Activated naive CD4-positive, alpha-beta T cell treated with Interleukin-2 at 50 U/mL for 16 hours (primary cell): ENCODE data around the gene FEM1B.

Experiments used
- DNase-seq: peaks from one replicate; pipeline ENCODE4 v3.0.0-alpha.2; 2020

FEM1B gene

DNA sequence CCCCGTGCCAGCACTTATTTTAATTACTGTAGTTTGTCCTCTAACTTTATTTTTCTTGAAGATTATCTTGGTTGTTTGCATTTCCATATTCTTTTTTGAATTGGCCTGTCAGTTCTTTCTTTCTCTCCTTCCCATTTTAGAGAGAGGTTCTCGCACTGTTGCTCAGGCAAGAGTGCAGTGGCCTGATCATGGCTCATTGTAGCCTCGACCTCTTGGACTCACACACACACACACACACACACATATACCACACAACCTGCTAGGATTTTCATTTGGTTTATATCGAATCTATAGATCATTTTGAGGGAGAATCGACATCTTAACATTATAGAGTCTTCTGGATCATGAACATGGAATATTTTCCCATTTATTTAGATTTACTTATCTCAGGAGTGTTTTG is 8.7 kb downstream of the FEM1B start:
- DNase-seq = no peak

- DNase-seq = no peak
Observed at GRCh38 chr15:68289057-68289456, 11.5 kb downstream of the FEM1B start.

GRCh38 chr15:68289621-68290352 is 12.2 kb downstream of the FEM1B start:
- DNase-seq = no peak

DNA sequence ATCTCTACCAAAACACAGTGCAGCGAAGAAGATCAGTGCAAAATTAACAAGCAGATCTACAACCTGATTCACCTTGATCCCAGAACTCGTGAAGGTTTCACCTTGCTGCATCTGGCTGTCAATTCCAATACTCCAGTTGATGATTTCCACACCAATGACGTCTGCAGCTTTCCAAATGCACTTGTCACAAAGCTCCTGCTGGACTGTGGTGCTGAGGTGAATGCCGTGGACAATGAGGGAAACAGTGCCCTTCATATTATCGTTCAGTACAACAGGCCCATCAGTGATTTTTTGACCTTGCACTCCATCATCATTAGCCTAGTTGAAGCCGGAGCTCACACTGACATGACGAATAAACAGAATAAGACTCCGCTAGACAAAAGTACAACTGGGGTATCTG is 13.2 kb downstream of the FEM1B start:
- DNase-seq = no peak

DNA sequence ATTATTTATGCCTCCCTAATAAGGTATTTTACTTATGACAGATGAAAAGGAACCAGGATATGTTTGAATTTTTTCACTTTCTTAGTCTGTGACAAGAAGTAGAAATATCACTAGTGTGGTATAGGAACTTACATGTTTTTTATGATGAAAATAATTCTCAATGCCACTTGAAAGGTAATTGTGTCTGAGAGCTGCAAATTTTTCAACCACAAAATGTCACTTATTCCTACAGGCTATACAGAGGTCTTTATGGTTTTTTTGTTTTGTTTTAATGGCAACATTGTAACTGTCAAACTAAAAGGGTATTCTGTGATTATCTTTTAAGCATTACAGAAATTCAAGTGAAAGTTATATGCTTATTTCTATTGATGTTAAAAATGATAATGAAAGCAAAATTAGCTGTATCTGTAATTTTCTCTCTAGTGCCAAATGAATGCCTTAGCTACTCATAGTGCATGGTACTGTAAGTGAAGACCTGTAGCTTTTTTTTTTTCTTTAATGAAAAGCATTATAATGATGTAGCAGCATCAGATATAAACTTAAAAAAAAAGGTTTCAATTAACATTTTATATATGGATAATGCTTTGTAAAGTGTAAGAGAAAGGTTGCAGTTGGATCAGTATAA is 14.7 kb downstream of the FEM1B start:
- no peak for DNase-seq

GRCh38 chr15:68292967-68293366 is 15.4 kb downstream of the FEM1B start:
- DNase-seq = no peak

- DNase-seq = no peak
Observed at GRCh38 chr15:68295014-68295805, 17.7 kb downstream of the FEM1B start.

DNA sequence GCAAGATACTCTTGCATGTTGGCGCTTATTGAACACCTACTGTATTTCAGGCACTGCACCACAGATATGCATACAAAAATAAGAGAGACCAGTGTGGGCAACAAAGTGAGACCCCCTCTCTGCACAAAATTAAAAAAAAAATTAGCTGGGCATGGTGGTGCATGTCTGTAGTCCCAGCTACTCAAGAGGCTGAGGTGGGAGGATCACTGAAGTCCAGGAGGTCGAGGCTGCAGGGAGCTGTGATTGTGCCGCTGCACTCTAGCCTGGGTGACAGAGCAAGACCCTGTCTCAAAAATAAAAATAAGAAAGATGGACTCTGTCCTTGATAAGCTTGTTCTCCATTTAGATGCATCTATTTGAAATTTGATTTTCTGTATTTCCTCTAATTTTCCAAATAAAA is 20.8 kb downstream of the FEM1B start:
- no peak for DNase-seq

DNA sequence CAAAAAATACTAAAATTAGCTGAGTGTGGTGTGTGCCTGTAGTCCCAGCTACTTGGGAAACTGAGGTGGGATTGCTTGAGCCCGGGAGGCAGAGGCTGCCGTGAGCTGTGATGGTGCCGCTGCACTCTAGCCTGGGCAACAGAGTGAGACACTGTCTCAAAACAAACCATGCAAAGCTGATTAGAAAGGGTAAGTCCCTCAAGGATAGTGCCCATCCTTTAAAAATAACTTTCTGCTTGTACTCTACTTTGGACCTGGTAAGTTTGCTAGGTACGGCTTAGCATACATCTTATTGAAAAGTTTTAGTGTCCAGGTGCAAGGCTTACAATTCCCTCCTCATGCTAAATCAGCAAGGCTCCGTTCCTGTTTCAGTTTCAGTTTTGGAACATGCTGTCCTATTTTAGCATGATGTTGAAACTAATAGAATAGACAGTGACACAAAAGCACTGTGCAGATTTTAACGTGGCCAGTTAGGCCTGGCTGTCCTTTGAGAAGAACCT is 21.4 kb downstream of the FEM1B start:
- DNase-seq = no peak

GRCh38 chr15:68299436-68299835 is 21.9 kb downstream of the FEM1B start:
- DNase-seq = no peak

- DNase-seq = no peak
Observed at GRCh38 chr15:68300115-68300940, 22.8 kb downstream of the FEM1B start.

DNA sequence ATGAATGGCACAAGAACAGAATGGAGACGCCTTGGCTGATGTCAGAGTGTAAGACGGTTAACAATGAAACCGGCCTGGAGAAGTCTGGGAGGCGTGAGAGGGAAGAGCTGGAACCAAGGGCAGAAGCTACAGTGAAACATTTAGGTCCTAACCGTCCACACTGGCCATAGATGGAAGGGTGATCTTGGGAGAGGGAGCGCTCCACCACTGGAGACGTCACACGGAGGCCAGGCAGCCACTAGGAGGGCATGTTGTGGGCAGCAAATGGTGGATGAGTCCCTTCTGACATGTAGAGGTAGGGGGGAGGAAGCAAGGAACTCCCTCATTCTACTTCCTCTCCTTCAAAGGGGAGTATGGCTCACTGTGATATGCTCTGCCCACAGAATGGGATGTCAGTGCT is 23.8 kb downstream of the FEM1B start:
- DNase-seq = no peak

GRCh38 chr15:68302729-68303128 is 25.2 kb downstream of the FEM1B start:
- no peak for DNase-seq

GRCh38 chr15:68303134-68303533 is 25.6 kb downstream of the FEM1B start:
- DNase-seq = no peak

GRCh38 chr15:68303560-68304436 is 26.3 kb downstream of the FEM1B start:
- no peak for DNase-seq

DNA sequence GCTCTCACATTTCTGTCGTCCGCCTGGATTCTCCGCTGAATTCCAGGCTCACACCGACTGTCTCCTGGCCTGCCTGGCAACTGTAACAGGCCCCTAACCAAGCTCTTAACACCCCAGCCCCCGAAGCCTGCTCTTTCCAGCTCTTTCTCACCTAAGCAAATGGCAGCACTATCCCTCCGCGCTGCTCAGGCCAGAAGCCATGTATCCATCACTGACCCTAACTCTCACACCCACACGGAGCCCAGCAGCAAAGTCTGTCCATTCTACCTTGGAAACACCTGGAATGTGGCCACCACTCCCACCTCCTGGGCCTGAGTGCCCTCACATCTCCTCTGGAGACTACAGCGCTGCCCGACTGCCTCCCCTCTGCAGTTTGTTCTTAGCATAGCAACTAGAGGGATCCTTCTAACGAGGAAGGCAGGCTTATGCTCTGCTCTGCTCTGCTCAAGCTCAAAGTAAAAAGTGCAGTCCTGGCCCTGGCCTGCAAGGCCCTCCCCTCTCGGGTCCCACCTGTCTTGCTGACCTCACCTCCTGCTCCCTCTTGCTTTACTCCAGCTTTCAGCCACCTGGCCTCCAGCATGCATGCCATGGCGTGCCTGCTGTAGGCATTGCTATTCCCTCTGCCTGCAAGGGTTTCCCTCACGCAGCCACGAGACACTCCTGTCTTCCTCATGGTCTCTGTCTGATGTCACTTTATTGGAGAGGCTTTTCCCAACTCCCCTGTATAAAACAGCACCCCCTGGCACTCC is 27.2 kb downstream of the FEM1B start:
- no peak for DNase-seq

DNA sequence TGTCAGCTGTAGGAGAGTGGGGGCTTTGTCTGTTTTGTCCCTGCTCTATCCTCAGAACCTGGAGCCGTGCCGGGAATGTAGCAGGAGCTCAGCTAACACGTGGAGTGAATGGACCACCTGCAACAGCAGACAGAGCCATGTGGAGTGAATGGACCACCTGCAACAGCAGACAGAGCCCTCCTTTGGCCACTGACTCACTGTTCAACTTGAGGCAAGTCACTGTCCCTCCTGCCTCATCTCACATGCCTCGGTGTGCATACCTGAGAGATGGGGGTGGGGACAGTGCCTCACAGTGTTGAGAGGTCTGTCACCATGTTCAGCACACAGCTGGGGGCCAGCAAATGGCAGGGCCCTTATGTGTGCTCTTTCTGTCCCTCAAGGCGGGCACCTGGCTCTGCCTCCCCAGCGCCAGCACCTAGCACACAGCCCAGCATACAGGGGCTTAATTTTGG is 27.9 kb downstream of the FEM1B start:
- no peak for DNase-seq

DNA sequence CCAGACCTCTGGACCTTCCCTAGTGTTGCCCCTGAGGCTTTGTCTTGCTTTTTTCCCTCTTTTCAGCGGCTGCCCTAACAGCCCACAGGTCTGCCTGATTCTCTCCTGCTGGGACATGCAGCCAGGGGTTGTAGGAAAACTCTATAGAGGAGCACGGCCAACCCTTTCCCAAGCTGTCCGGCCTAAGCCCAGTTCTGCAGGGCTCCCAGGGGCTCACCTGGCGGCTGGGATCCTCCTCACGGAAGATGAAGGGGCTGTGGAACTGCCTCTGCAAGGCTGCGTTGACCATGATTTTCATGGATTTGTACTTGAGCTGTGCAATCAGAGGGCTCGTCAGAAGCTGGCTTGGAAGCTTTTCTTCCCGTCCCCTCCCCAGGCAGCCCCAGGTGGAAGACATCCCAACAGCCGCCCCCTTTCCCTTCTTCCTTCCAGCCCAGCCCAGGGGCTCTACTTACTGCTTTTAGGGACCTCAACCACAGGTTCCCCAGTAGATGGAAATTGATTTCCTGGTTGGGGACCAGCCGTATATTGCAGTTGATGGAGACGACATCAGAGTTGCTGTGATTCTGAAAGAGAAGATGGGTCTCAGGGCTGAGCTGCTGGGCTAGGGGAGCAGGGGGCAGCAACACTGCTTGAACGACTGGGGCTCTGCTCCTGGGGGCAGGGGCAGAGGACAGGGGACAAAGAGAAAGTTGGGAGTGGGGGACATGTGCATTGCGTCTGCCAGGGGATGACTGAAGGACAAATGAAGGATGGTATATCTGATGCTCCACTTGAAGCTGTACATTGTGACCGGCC is 29.8 kb downstream of the FEM1B start:
- no peak for DNase-seq

DNA sequence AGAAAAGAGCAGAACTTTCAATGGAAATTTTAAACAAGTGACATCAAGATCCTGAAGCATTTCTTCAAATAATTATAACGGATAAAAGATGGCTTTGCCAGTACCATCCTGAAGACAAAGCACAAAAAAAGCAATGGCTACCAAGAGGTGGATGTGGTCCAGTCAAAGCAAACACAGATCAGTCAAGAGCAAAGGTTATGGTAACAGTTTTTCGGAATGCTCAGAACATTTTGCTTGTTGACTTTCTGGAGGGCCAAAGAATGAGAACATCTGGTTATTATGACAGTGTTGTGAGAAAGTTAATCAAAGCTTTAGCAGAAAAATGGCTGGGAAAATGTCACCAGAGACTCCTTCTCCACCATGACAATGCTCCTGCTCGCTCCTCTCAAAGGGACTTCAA is 31.5 kb downstream of the FEM1B start:
- DNase-seq = no peak

DNA sequence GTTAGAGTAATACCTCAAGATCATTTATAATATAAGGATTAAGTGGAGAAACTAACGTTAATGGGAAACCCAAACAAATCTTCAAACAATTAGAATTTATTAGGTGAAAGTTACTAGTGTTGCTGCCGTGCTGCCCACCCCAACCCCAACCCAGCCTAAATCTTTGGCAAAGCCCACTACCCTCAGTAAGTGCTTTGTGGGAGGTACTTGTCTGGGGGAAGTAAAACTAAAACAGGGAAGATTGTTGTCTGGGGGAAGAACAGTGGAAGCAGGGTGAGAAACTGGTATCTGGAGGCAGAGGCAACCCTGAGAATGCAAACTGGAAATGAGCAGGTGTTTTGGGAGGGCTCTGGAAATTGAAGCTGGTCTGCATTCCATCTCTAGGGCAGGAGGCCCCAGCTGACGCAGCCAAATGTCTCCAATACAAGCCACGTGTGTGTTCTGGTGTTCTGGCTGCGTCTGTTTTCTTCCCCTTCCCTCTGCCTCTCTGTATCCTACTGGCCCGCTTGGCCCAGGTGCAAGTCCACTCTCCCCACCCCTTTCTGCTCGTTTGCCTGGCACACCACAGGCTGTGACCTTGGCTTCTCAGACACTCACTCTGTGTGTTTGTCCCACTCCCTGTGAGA is 32.7 kb downstream of the FEM1B start:
- DNase-seq = no peak
